IMR-90 (cell line): ENCODE data around the gene CYTH2. TPM values are rescaled to one million over a fixed set of nuclear protein-coding genes. Genes with fewer than 3 reads are reported as not detected.

Source experiments
- ATAC-seq: fragments of 200-7000 bp; cut with Tn5 transposase; 2 replicates; pipeline ENCODE4 v1.9.1; 2020; ENCODE audit warnings: low read depth, mild to moderate bottlenecking, moderate library complexity
- BruUV-seq: library from RNA; stranded (reverse); fragments of 400-500 nt; replicated peaks from 2 replicates; lab custom pipeline; 2021; lab: Mats Ljungman, UMichigan
- CTCF ChIA-PET: fragments of 300-600 bp; formaldehyde crosslinking; extraction: SDS; loops from one replicate; lab custom pipeline; 2021; ENCODE audit warnings: antibody characterized with exemption; lab: Yijun Ruan, JAX
- POLR2A ChIA-PET: fragments of 300-600 bp; sonication (Branson Sonifier 250); formaldehyde crosslinking; loops from one replicate; lab custom pipeline; 2022; ENCODE audit warnings: antibody characterized with exemption; ENCODE audit not compliant: unreplicated experiment; lab: Charles Lee
- DNase-seq: peaks from one replicate; pipeline ENCODE4 v3.0.0; 2013
- H2AFZ ChIP-seq: replicated peaks from 2 replicates; pipeline ENCODE3; 2013; ENCODE audit warnings: low read length, mild to moderate bottlenecking; ENCODE audit not compliant: poor library complexity
- H2AK5ac ChIP-seq: 2 replicates; pipeline ENCODE4 v1.6.1; 2013; ENCODE audit warnings: low read depth, low read length, inconsistent platforms
- H2AK9ac ChIP-seq: replicated peaks from 2 replicates; pipeline ENCODE3; 2013; ENCODE audit warnings: mild to moderate bottlenecking, low read depth, low read length, moderate library complexity; ENCODE audit not compliant: poor library complexity
- H2BK120ac ChIP-seq: 2 replicates; pipeline ENCODE4 v1.6.1; 2013; ENCODE audit warnings: low read depth, low read length, inconsistent platforms
- H2BK15ac ChIP-seq: 3 replicates; pipeline ENCODE4 v1.6.1; 2013; ENCODE audit warnings: low read depth, low read length, inconsistent platforms
- H2BK20ac ChIP-seq: 2 replicates; pipeline ENCODE4 v1.6.1; 2013; ENCODE audit warnings: low read depth, mild to moderate bottlenecking, inconsistent platforms, low read length, moderate library complexity
- H2BK5ac ChIP-seq: 2 replicates; pipeline ENCODE4 v1.6.1; 2013; ENCODE audit warnings: mild to moderate bottlenecking, low read depth, low read length, inconsistent platforms; ENCODE audit not compliant: poor library complexity, severe bottlenecking
- H3K14ac ChIP-seq: replicated peaks from 2 replicates; pipeline ENCODE4 v1.6.1; 2013; ENCODE audit warnings: low read depth, low read length, inconsistent platforms
- H3K18ac ChIP-seq: 2 replicates; pipeline ENCODE4 v1.6.1; 2013; ENCODE audit warnings: low read depth, low read length, control low read depth
- H3K23ac ChIP-seq: 2 replicates; pipeline ENCODE4 v1.6.1; 2013; ENCODE audit warnings: low read depth, low read length, inconsistent platforms
- H3K27ac ChIP-seq: 2 replicates; pipeline ENCODE4 v1.5.1; 2013; ENCODE audit warnings: mild to moderate bottlenecking, control low read depth, low read length; ENCODE audit not compliant: insufficient read depth
- H3K27me3 ChIP-seq: 2 replicates; pipeline ENCODE4 v1.6.1; 2013; ENCODE audit warnings: low read length; ENCODE audit not compliant: control insufficient read depth, insufficient read depth
- H3K36me3 ChIP-seq: 2 replicates; pipeline ENCODE4 v1.6.1; 2013; ENCODE audit warnings: low read length, mixed read lengths; ENCODE audit not compliant: control insufficient read depth, insufficient read depth
- H3K4ac ChIP-seq: 2 replicates; pipeline ENCODE4 v1.6.1; 2013; ENCODE audit warnings: low read depth, low read length, inconsistent platforms
- H3K4me1 ChIP-seq: 2 replicates; pipeline ENCODE4 v1.6.1; 2013; ENCODE audit warnings: low read length, mixed read lengths; ENCODE audit not compliant: control insufficient read depth, insufficient read depth
- H3K4me2 ChIP-seq: 2 replicates; pipeline ENCODE4 v1.6.1; 2013; ENCODE audit warnings: low read depth, mild to moderate bottlenecking, control low read depth, low read length, moderate library complexity
- H3K4me3 ChIP-seq: 2 replicates; pipeline ENCODE4 v1.5.1; 2013; ENCODE audit warnings: low read depth, mild to moderate bottlenecking, control low read depth, low read length, moderate library complexity; ENCODE audit not compliant: insufficient read depth
- H3K56ac ChIP-seq: 2 replicates; pipeline ENCODE4 v1.6.1; 2013; ENCODE audit warnings: low read length, inconsistent platforms; ENCODE audit not compliant: insufficient read depth; ENCODE audit errors: extremely low read depth
- H3K79me1 ChIP-seq, 2 experiments: 2 replicates each; pipeline ENCODE4 v1.6.1; 2013; ENCODE audit warnings: low read length in 2 of 2, inconsistent platforms in 1 of 2, low read depth in 1 of 2
- H3K9ac ChIP-seq: 2 replicates; pipeline ENCODE4 v1.6.1; 2013; ENCODE audit warnings: low read depth, low read length, control low read depth
- H3K9me1 ChIP-seq: 2 replicates; pipeline ENCODE4 v1.6.1; 2013; ENCODE audit warnings: low read length, inconsistent platforms; ENCODE audit not compliant: insufficient read depth
- H3K9me3 ChIP-seq: 2 replicates; pipeline ENCODE4 v1.6.1; 2013; ENCODE audit warnings: low read length; ENCODE audit not compliant: control insufficient read depth, insufficient read depth
- H4K20me1 ChIP-seq: 2 replicates; pipeline ENCODE4 v1.6.1; 2013; ENCODE audit warnings: low read length, inconsistent platforms; ENCODE audit not compliant: insufficient read depth
- H4K5ac ChIP-seq: 2 replicates; pipeline ENCODE4 v1.6.1; 2013; ENCODE audit warnings: mild to moderate bottlenecking, low read depth, low read length, control low read depth
- H4K8ac ChIP-seq, 2 experiments: 2 replicates each; pipeline ENCODE4 v1.6.1; 2013; ENCODE audit warnings: low read depth in 2 of 2, low read length in 2 of 2, control low read depth in 1 of 2, inconsistent platforms in 1 of 2
- H4K91ac ChIP-seq: 2 replicates; pipeline ENCODE4 v1.6.1; 2013; ENCODE audit warnings: low read depth, low read length, inconsistent platforms; ENCODE audit not compliant: insufficient read depth
- RFX5 ChIP-seq: IDR thresholded peaks from 2 replicates; pipeline ENCODE4 v1.8.0; 2012; ENCODE audit warnings: low read depth, mild to moderate bottlenecking, low read length, moderate library complexity
- WGBS, 2 experiments: methylation state at CpG; one replicate each; pipeline versions ENCODE4 v1.1.5 to v1.1.7; 2013; ENCODE audit warnings: missing lambda C conversion rate in 2 of 2; ENCODE audit not compliant: insufficient read length in 1 of 2; ENCODE audit errors: extremely low coverage in 2 of 2; 5-methylcytosine and 5-hydroxymethylcytosine counted together
- dilution Hi-C: fragments of 300-500 bp; cut with HindIII; formaldehyde crosslinking; loops from one replicate; pipeline ENCODE4 v1.14.3; 2018; ENCODE audit warnings: low sequenced_read_pairs; ENCODE audit not compliant: unreplicated experiment
- in situ Hi-C: fragments of 300-500 bp; cut with MboI; formaldehyde crosslinking; loops from 3 replicates; pipeline ENCODE4 v1.14.3; 2019; ENCODE audit warnings: low sequenced_read_pairs, inconsistent platforms, mixed read lengths
- intact Hi-C: fragments of 100-400 bp; cut with micrococcal nuclease; formaldehyde crosslinking; loops from 2 replicates; pipeline ENCODE4 v1.10.0; 2022
- polyA plus RNA-seq, 3 experiments: library from polyadenylated mRNA; depleted of rRNA; stranded (reverse); fragments of >200 nt; gene quantifications; 2 replicates each; pipeline ENCODE4 v1.2.3, GENCODE V29; 2012; ENCODE audit warnings: low replicate concordance in 1 of 3
- total RNA-seq: library from RNA; depleted of rRNA; stranded (reverse); fragments of >200 nt; gene quantifications from 2 replicates; pipeline ENCODE4 v1.2.3, GENCODE V29; 2012

CYTH2 gene
- total and polyA plus RNA-seq, 2 of the 4 experiments (the other 2 are of a cell fraction): 35.8 to 62.0 TPM

DNA sequence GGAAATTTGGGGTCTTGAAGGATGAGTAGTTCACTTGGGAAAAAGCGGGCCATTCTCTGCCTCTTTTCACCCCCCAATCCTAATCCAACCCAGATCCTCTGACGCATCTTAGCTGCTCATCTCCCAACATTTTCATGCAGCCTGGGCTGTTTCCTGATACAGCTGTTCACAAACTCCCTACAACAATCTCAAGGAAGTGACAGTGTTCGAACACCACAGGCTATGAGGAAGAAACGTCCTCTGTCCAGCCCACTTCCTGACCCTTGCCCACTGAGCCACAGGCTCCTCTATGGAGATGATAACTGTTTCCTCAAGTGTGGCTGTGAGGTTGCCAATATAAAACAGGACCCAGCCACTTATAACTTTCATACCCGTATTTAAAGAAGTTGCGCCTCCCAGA, 26.2 kb downstream of the CYTH2 start:
- Histone ChIP-seq H3K14ac (no peak overlapping the region), H3K4me2 (no peak overlapping the region), H3K9me3 (no peaks in the 10 kb centered on the region), H3K18ac (no peak overlapping the region), H3K9me1 (peaks cover 4% of the 10 kb centered on the region), H4K8ac (no peak overlapping the region), H2BK20ac (no peak overlapping the region), H3K9ac (no peak overlapping the region), H3K79me1 (peaks cover 0 to 9% of the 10 kb centered on the region in 2 experiments; a peak in 1 of 4 replicates), H2AK9ac (no peak overlapping the region), H4K5ac (no peak overlapping the region), H4K91ac (no peak overlapping the region), H2BK15ac (no peak overlapping the region), H3K4ac (no peak overlapping the region), H3K27me3 (peaks cover 25% of the 10 kb centered on the region), H2AK5ac (no peak overlapping the region), H3K23ac (no peak overlapping the region), H2AFZ (no peak overlapping the region), H3K56ac (no peak overlapping the region), H3K4me3 (no peak overlapping the region), H2BK5ac (no peak overlapping the region), H3K4me1 (no peaks in the 10 kb centered on the region), H2BK120ac (no peak overlapping the region), H3K27ac (no peak overlapping the region), H4K20me1 (no peaks in the 10 kb centered on the region), H3K36me3 (no peaks in the 10 kb centered on the region)
- ChIA-PET CTCF (interaction anchor here (1.1 to 1.5 kb wide), 2 partner anchors 50 to 104 kb away, joined by 3 read pairs; partner anchors contain the start of gene KDELR1), POLR2A (no interaction called here)
- in situ Hi-C loops: no loop called here
- no CpG with 5 or more reads among the region's 6 CpGs for WGBS, 2 experiments
- dilution Hi-C loops: no loop called here
- ATAC-seq (no peak), DNase-seq (no peak)
- BruUV-seq: no TSS peak
- intact Hi-C loops: no loop called here
- no peak for TF ChIP-seq RFX5
